Measurements from ENCODE around the gene HNF4A.
"Not testable (repeated sequence)": the region's sequence is repeated elsewhere in the genome, so short reads cannot be mapped to it uniquely, and the experiment has no call there.

Gene HNF4A

GRCh38 chr20:44472283-44472682 is 116.8 kb downstream of the HNF4A start:
- not testable (repeated sequence) for H3K4me3 ChIP-seq (ENCODE audit: low read depth in 1 of 2, low read length in 2 of 2); H3K27me3 ChIP-seq (ENCODE audit: low read depth, low read length); H3K9me3 ChIP-seq (ENCODE audit: control insufficient read depth in 1 of 2, low read length in 2 of 2); H3K36me3 ChIP-seq (ENCODE audit: control insufficient read depth in 1 of 2, insufficient read depth in 2 of 2, low read length in 2 of 2); H3K27ac ChIP-seq (ENCODE audit: low read length)
- peaks cover 9 to 14% of the 10 kb centered on the region in 2 donors for H3K4me1 ChIP-seq (ENCODE audit: control insufficient read depth in 1 of 2, insufficient read depth in 2 of 2, low read length in 2 of 2)

- Histone ChIP-seq H3K27me3 (ENCODE audit: low read depth, low read length) (no peaks in the 10 kb centered on the region), H3K4me1 (ENCODE audit: control insufficient read depth in 1 of 2, insufficient read depth in 2 of 2, low read length in 2 of 2) (peaks cover 9 to 14% of the 10 kb centered on the region in 2 donors), H3K9me3 (ENCODE audit: control insufficient read depth in 1 of 2, low read length in 2 of 2) (no peaks in the 10 kb centered on the region), H3K4me3 (ENCODE audit: low read depth in 1 of 2, low read length in 2 of 2) (peak overlapping the region; percentile 78 to 88), H3K27ac (ENCODE audit: low read length) (peak overlapping the region; percentile 67), H3K36me3 (ENCODE audit: control insufficient read depth in 1 of 2, insufficient read depth in 2 of 2, low read length in 2 of 2) (peaks cover 6 to 8% of the 10 kb centered on the region in 2 donors)
These were observed 119.8 kb downstream of the HNF4A start for GRCh38 chr20:44475372-44475693.

- Histone ChIP-seq H3K9me3 (ENCODE audit: control insufficient read depth in 1 of 2, low read length in 2 of 2) (no peaks in the 10 kb centered on the region), H3K36me3 (ENCODE audit: control insufficient read depth in 1 of 2, insufficient read depth in 2 of 2, low read length in 2 of 2) (peaks cover 11 to 14% of the 10 kb centered on the region in 2 donors), H3K27ac (ENCODE audit: low read length) (peak within 1 kb of the TSS; percentile 67), H3K27me3 (ENCODE audit: low read depth, low read length) (no peaks in the 10 kb centered on the region), H3K4me3 (ENCODE audit: low read depth in 1 of 2, low read length in 2 of 2) (peak within 1 kb of the TSS; percentile 78 to 88), H3K4me1 (ENCODE audit: control insufficient read depth in 1 of 2, insufficient read depth in 2 of 2, low read length in 2 of 2) (peaks cover 9 to 14% of the 10 kb centered on the region in 2 donors)
These were observed 120.4 kb downstream of the HNF4A start, which contains the start of gene TTPAL for GRCh38 chr20:44475694-44476560. Gene TTPAL, plus strand, starts transcription at chr20:44475874. Its CDS starts 4,126 bp downstream, at chr20:44480000.

GRCh38 chr20:44477151-44477550 is 121.7 kb downstream of the HNF4A start:
- H3K27me3 ChIP-seq (ENCODE audit: low read depth, low read length), result no peaks in the 10 kb centered on the region
- no peaks in the 10 kb centered on the region for H3K9me3 ChIP-seq (ENCODE audit: control insufficient read depth in 1 of 2, low read length in 2 of 2)
- H3K4me3 ChIP-seq (ENCODE audit: low read depth in 1 of 2, low read length in 2 of 2), result no peak overlapping the region
- peaks cover 16 to 17% of the 10 kb centered on the region in 2 donors for H3K36me3 ChIP-seq (ENCODE audit: control insufficient read depth in 1 of 2, insufficient read depth in 2 of 2, low read length in 2 of 2)
- peaks cover 9 to 14% of the 10 kb centered on the region in 2 donors for H3K4me1 ChIP-seq (ENCODE audit: control insufficient read depth in 1 of 2, insufficient read depth in 2 of 2, low read length in 2 of 2)
- H3K27ac ChIP-seq (ENCODE audit: low read length), result no peak overlapping the region

- H3K4me1 ChIP-seq (ENCODE audit: control insufficient read depth in 1 of 2, insufficient read depth in 2 of 2, low read length in 2 of 2), result peaks cover 9 to 14% of the 10 kb centered on the region in 2 donors
- H3K9me3 ChIP-seq (ENCODE audit: control insufficient read depth in 1 of 2, low read length in 2 of 2), result no peaks in the 10 kb centered on the region
- peaks cover 17 to 21% of the 10 kb centered on the region in 2 donors for H3K36me3 ChIP-seq (ENCODE audit: control insufficient read depth in 1 of 2, insufficient read depth in 2 of 2, low read length in 2 of 2)
- no peak overlapping the region for H3K4me3 ChIP-seq (ENCODE audit: low read depth in 1 of 2, low read length in 2 of 2)
- no peak overlapping the region for H3K27ac ChIP-seq (ENCODE audit: low read length)
- no peaks in the 10 kb centered on the region for H3K27me3 ChIP-seq (ENCODE audit: low read depth, low read length)
These were observed 122.7 kb downstream of the HNF4A start for GRCh38 chr20:44478206-44478605.

GRCh38 chr20:44479643-44480042 is 124.1 kb downstream of the HNF4A start:
- H3K4me3 ChIP-seq (ENCODE audit: low read depth in 1 of 2, low read length in 2 of 2), result no peak overlapping the region
- H3K9me3 ChIP-seq (ENCODE audit: control insufficient read depth in 1 of 2, low read length in 2 of 2), result no peaks in the 10 kb centered on the region
- no peak overlapping the region for H3K27ac ChIP-seq (ENCODE audit: low read length)
- H3K4me1 ChIP-seq (ENCODE audit: control insufficient read depth in 1 of 2, insufficient read depth in 2 of 2, low read length in 2 of 2), result peaks cover 9 to 14% of the 10 kb centered on the region in 2 donors
- H3K27me3 ChIP-seq (ENCODE audit: low read depth, low read length), result no peaks in the 10 kb centered on the region
- peaks cover 17 to 33% of the 10 kb centered on the region in 2 donors for H3K36me3 ChIP-seq (ENCODE audit: control insufficient read depth in 1 of 2, insufficient read depth in 2 of 2, low read length in 2 of 2)

GRCh38 chr20:44480097-44480496 is 124.6 kb downstream of the HNF4A start:
- H3K4me1 ChIP-seq (ENCODE audit: control insufficient read depth in 1 of 2, insufficient read depth in 2 of 2, low read length in 2 of 2), result peaks cover 9 to 13% of the 10 kb centered on the region in 2 donors
- no peaks in the 10 kb centered on the region for H3K9me3 ChIP-seq (ENCODE audit: control insufficient read depth in 1 of 2, low read length in 2 of 2)
- H3K4me3 ChIP-seq (ENCODE audit: low read depth in 1 of 2, low read length in 2 of 2), result no peak overlapping the region
- no peaks in the 10 kb centered on the region for H3K27me3 ChIP-seq (ENCODE audit: low read depth, low read length)
- H3K27ac ChIP-seq (ENCODE audit: low read length), result no peak overlapping the region
- H3K36me3 ChIP-seq (ENCODE audit: control insufficient read depth in 1 of 2, insufficient read depth in 2 of 2, low read length in 2 of 2), result peaks cover 17 to 34% of the 10 kb centered on the region in 2 donors

GRCh38 chr20:44481719-44482416 is 126.4 kb downstream of the HNF4A start:
- H3K36me3 ChIP-seq (ENCODE audit: control insufficient read depth in 1 of 2, insufficient read depth in 2 of 2, low read length in 2 of 2), result peaks cover 17 to 34% of the 10 kb centered on the region in 2 donors
- H3K4me3 ChIP-seq (ENCODE audit: low read depth in 1 of 2, low read length in 2 of 2), result no peak overlapping the region
- no peaks in the 10 kb centered on the region for H3K27me3 ChIP-seq (ENCODE audit: low read depth, low read length)
- H3K27ac ChIP-seq (ENCODE audit: low read length), result no peak overlapping the region
- peaks cover under 1% of the 10 kb centered on the region in 2 donors for H3K4me1 ChIP-seq (ENCODE audit: control insufficient read depth in 1 of 2, insufficient read depth in 2 of 2, low read length in 2 of 2)
- H3K9me3 ChIP-seq (ENCODE audit: control insufficient read depth in 1 of 2, low read length in 2 of 2), result no peaks in the 10 kb centered on the region

GRCh38 chr20:44483112-44483511 is 127.6 kb downstream of the HNF4A start:
- Histone ChIP-seq H3K4me1 (ENCODE audit: control insufficient read depth in 1 of 2, insufficient read depth in 2 of 2, low read length in 2 of 2) (no peaks in the 10 kb centered on the region), H3K27me3 (ENCODE audit: low read depth, low read length) (no peaks in the 10 kb centered on the region), H3K9me3 (ENCODE audit: control insufficient read depth in 1 of 2, low read length in 2 of 2) (no peaks in the 10 kb centered on the region), H3K36me3 (ENCODE audit: control insufficient read depth in 1 of 2, insufficient read depth in 2 of 2, low read length in 2 of 2) (peaks cover 17 to 35% of the 10 kb centered on the region in 2 donors), H3K27ac (ENCODE audit: low read length) (no peak overlapping the region), H3K4me3 (ENCODE audit: low read depth in 1 of 2, low read length in 2 of 2) (no peak overlapping the region)
